ENCODE results near the gene SEC31B. TPM values are rescaled to one million over a fixed set of nuclear protein-coding genes. Genes with fewer than 3 reads are reported as not detected.

The SEC31B gene
- total RNA-seq, 2 donors from 2014 or later: 9.0 to 13.6 TPM

DNA sequence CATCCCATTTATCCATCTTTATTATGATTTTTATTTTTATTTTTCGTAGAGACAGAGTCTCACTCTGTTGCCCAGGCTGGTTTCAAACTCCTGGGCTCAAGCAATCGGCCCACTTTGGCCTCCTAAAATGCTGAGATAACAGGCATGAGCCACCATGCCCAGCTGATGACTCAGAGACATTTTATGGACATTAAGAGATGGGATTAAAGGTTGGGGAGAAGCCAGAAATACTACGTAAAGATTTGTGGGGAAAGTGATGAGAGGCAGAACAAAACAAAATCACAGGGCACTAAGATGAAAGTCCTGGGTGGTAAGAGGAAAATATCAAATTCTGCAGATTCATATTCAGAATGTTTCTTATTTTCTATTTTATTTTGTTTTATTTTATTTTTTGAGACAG lies 49.3 kb downstream of the SEC31B start:
- peaks cover 91% of the 10 kb centered on the region for H3K27me3 Mint-ChIP-seq (ENCODE audit: insufficient read depth)
- TF ChIP-seq, protein P1, sequence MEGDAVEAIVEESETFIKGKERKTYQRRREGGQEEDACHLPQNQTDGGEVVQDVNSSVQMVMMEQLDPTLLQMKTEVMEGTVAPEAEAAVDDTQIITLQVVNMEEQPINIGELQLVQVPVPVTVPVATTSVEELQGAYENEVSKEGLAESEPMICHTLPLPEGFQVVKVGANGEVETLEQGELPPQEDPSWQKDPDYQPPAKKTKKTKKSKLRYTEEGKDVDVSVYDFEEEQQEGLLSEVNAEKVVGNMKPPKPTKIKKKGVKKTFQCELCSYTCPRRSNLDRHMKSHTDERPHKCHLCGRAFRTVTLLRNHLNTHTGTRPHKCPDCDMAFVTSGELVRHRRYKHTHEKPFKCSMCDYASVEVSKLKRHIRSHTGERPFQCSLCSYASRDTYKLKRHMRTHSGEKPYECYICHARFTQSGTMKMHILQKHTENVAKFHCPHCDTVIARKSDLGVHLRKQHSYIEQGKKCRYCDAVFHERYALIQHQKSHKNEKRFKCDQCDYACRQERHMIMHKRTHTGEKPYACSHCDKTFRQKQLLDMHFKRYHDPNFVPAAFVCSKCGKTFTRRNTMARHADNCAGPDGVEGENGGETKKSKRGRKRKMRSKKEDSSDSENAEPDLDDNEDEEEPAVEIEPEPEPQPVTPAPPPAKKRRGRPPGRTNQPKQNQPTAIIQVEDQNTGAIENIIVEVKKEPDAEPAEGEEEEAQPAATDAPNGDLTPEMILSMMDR (conservative IDR thresholded peaks at IDR 0.05): no peak
- no peak overlapping the region for H3K9ac ChIP-seq (ENCODE audit: extremely low read depth, low read length, poor library complexity, severe bottlenecking)

DNA sequence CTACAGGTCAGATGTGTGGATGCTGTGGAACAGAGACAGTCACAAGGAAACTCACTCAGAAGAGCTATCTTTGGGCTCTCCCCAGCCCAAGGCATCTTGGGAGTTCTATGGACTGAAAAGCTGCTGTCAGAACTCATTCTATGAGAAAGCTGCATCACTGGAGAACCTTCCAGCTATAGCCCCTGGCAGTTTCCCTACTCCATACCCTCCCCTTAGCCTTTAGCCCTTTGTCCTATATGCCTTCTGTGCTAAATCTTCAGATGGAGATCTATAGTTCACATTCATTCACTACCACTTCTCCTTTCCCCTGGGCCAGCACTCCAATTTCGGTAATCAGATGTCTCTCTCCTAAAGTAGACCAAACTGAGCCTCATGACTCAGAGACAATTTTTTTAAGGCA lies 49.9 kb downstream of the SEC31B start:
- no peak overlapping the region for H3K4me3 ChIP-seq (ENCODE audit: low read length)
- H3K9me3 ChIP-seq (ENCODE audit: control insufficient read depth, low read length): no peaks in the 10 kb centered on the region
- TF ChIP-seq, protein P1 (conservative IDR thresholded peaks at IDR 0.05): no peak
- no peaks in the 10 kb centered on the region for H3K4me1 ChIP-seq (ENCODE audit: control insufficient read depth, insufficient read depth, low read length)
- no peak overlapping the region for H3K9ac ChIP-seq (ENCODE audit: extremely low read depth, low read length, poor library complexity, severe bottlenecking)
- H3K27ac ChIP-seq (ENCODE audit: low read depth, low read length): no peak overlapping the region
- H3K27ac Mint-ChIP-seq: no peak overlapping the region
- WGBS, 2 experiments (ENCODE audit: insufficient coverage in 1 of 2, insufficient read length in 1 of 2): 80 to 89% methylated on average over 1 of the region's 1 CpG
- no peaks in the 10 kb centered on the region for H3K4me1 Mint-ChIP-seq
- no peaks in the 10 kb centered on the region for H3K36me3 ChIP-seq (ENCODE audit: control insufficient read depth, insufficient read depth, low read length)
- H3K27me3 Mint-ChIP-seq (ENCODE audit: insufficient read depth): peaks cover 90% of the 10 kb centered on the region
- no peak overlapping the region for H3K4me3 Mint-ChIP-seq
- DNase-seq: no peak
- H3K27me3 ChIP-seq (ENCODE audit: control insufficient read depth, insufficient read depth, low read length, poor library complexity, severe bottlenecking): peaks cover 89% of the 10 kb centered on the region
- H3K9me3 Mint-ChIP-seq: no peaks in the 10 kb centered on the region
- no peaks in the 10 kb centered on the region for H3K36me3 Mint-ChIP-seq (ENCODE audit: low read depth)

More for the DNA sequence above, 49.3 kb downstream of the SEC31B start:
- no peaks in the 10 kb centered on the region for H3K36me3 Mint-ChIP-seq (ENCODE audit: low read depth)
- H3K4me1 Mint-ChIP-seq: no peaks in the 10 kb centered on the region
- no peaks in the 10 kb centered on the region for H3K9me3 Mint-ChIP-seq
- Histone ChIP-seq H3K9me3 (ENCODE audit: control insufficient read depth, low read length) (no peaks in the 10 kb centered on the region), H3K27me3 (ENCODE audit: control insufficient read depth, insufficient read depth, low read length, poor library complexity, severe bottlenecking) (peaks cover 86% of the 10 kb centered on the region), H3K36me3 (ENCODE audit: control insufficient read depth, insufficient read depth, low read length) (no peaks in the 10 kb centered on the region), H3K27ac (ENCODE audit: low read depth, low read length) (no peak overlapping the region), H3K4me1 (ENCODE audit: control insufficient read depth, insufficient read depth, low read length) (no peaks in the 10 kb centered on the region), H3K4me3 (ENCODE audit: low read length) (no peak overlapping the region)
- no peak for DNase-seq
- no peak overlapping the region for H3K4me3 Mint-ChIP-seq
- WGBS, 2 experiments (ENCODE audit: insufficient coverage in 1 of 2, insufficient read length in 1 of 2): 88 to 93% methylated on average over 3 of the region's 3 CpGs
- no peak overlapping the region for H3K27ac Mint-ChIP-seq

DNA sequence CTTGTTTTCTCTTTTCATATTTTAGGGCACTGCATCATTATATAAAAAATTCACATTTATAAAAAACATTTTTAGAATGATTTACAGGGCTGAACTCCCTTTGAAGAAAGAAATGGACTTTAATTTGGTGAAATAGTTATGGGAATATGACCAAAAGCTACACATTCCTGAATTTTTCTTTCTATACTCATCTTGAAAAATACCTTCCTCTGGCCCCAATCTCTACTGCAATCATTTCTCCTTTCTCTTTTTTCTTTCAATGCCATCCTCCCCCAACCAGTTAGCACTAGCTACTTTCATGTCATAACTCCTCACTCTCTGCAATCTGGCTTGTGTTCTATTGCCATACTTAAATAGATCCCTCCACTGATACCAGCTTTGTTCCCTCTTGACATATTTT lies 50.7 kb downstream of the SEC31B start:
- Mint-ChIP-seq H3K4me3 (no peak overlapping the region), H3K9me3 (no peaks in the 10 kb centered on the region), H3K27me3 (ENCODE audit: insufficient read depth) (peaks cover 89% of the 10 kb centered on the region), H3K27ac (no peak overlapping the region), H3K4me1 (no peaks in the 10 kb centered on the region), H3K36me3 (ENCODE audit: low read depth) (no peaks in the 10 kb centered on the region)
- Histone ChIP-seq H3K36me3 (ENCODE audit: control insufficient read depth, insufficient read depth, low read length) (no peaks in the 10 kb centered on the region), H3K27me3 (ENCODE audit: control insufficient read depth, insufficient read depth, low read length, poor library complexity, severe bottlenecking) (peaks cover 91% of the 10 kb centered on the region), H3K4me1 (ENCODE audit: control insufficient read depth, insufficient read depth, low read length) (no peaks in the 10 kb centered on the region), H3K27ac (ENCODE audit: low read depth, low read length) (no peak overlapping the region), H3K4me3 (ENCODE audit: low read length) (no peak overlapping the region), H3K9me3 (ENCODE audit: control insufficient read depth, low read length) (no peaks in the 10 kb centered on the region), H3K9ac (ENCODE audit: extremely low read depth, low read length, poor library complexity, severe bottlenecking) (no peak overlapping the region)
- no peak for DNase-seq
- TF ChIP-seq, protein P1 (conservative IDR thresholded peaks at IDR 0.05): no peak
